NCI-H146 (cell line): ENCODE results near the gene FSTL5.

Experiments used
- DNase-seq: peaks from one replicate; lab custom pipeline; 2025; lab: John Stamatoyannopoulos, UW

The FSTL5 gene

DNA sequence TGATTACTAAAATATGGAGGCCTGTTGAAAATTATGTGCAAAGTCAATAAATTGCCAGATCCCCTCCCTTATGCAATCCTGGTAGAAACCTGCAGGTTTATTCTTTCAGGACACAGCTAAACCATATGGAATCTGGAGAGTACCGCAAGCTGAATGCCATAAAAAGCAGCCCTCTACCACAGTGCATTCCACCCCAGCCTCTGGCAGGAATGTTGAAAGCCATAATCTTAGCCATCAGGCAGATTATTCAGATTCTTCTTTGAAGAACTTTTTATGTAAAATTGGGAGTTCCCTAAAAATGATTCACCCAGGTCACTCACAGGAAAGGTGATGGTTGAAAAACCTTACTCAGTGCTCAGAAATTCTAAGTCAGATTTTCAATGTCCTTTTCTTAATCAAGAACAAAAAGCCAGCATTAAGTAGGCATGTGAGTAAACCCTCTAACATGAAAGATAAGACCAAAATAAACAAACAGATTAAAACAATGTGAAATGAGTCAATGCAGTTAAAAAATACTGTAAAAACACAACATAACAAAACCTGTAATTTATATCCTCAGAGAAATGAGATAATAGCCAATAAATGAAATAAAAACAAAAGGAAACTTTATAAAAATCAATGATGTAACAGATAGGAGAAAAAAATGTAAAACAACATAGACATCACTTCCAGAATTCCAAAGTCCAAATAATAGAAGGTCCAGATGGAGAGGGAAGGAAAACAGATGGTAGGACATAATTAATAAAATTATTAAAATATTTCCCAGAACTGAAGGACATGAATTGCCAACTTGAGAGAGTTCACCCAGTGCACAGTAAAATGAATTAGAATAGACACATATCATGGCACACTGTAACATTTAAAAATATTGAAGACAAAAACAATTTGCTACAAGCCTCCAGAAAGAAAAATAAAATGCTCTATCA is 226.9 kb downstream of the FSTL5 start:
- DNase-seq = no peak

DNA sequence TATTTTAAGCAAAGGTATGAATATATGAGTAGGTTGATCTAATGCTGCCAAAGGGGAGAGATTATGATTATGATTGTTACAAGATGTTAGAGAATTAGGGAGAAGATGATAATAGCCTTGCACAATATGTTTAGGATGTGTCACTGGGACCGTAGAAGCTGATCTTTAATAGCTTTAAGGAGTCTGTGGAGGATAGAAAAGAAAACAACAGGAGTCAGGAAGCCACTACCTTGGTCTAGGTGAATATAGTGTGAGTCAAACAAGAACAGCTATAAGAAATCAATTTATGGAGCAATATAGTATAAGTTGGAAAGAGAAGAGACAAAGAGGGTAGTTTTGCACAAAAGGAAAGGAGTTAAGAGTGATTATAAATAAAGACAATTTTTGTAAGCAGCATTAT is 232.7 kb downstream of the FSTL5 start:
- no peak for DNase-seq

DNA sequence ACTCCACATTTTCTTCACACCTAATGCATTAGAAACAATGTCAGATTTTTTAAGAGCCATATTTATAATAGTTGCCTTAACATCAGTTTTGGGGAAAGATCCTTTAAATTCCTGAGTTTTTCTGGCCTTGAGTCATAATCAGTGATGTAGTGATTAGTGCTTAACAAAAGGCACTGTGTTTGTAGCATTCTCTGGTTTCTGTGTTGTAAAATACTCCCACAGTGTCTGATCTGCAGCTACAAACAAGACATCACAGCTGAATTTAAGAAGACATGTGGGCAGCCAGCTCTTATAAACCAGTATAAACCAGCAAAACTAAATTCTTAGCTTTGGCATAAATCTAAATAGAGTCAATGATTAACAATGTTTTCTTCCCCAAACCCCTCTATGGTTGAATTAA is 233.8 kb downstream of the FSTL5 start:
- DNase-seq = no peak

DNA sequence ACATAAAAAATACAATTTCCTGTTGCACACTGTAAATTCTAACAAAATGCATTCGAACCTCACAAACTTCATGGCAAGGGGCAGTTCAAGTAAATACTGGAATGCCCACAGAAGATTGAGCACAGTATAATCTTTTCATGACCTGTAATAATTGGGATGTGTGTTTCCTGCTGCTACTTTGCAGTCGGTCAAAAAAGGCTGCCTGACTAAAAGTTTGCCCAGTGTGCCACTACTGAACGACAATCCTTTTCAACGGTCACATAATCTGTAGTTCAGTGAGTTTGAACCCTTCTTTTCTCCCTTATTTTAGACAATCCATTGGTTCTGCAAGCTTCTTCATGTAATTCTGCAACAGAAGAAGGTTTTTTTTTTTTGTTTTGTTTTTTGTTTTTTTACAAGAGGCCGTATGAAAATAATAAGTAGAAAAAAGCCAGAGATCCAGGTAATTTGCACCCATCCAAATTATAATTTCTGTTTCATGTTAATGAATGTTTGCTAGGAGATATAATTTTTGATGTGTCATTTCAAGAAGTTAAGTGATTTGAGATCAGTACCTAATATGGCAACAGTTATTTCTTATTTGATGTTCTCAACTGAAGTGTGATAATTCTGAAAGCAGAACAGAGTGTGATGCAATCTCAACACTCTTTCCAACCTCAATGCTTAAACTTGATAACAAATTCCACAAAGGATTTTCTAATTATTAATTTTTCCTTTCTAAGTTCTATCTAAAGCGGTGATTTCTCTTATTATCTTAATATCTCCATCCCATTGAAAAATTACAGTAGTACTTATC is 237.6 kb downstream of the FSTL5 start:
- no peak for DNase-seq

DNA sequence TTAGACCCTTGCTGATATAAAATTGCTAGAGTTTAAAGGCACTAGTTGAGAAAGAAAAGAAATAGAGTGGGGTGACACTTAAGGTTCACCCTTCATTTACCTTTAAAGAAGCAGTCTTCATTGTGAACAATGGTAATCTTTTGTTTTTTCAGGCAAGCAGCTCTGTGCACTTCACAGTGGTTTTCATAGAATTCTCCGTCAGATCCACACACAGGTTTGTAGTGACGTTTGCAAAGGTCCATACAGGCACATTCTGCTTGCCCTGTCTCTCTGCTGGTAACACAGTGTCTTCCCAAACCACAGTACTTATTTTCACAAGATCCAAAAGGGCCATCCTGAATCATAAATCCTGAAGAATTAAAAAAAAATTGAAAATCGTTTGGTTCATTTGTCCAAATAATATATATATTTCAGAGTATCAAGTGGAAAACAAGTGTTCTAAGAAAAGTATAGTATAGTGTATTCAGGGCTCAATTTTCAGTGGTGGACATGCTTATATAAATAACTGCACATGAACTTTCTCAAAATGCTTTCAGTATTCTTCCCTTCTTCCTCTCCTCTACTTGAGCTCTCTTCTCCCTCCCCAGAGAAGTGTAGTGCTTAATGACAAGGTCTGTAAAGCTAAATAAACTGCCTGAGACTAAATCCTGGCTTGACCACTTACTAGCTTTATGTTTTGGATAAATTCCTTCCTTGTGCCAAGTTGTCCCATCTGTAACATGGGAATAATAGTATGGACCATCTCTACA is 243.3 kb downstream of the FSTL5 start:
- no peak for DNase-seq

DNA sequence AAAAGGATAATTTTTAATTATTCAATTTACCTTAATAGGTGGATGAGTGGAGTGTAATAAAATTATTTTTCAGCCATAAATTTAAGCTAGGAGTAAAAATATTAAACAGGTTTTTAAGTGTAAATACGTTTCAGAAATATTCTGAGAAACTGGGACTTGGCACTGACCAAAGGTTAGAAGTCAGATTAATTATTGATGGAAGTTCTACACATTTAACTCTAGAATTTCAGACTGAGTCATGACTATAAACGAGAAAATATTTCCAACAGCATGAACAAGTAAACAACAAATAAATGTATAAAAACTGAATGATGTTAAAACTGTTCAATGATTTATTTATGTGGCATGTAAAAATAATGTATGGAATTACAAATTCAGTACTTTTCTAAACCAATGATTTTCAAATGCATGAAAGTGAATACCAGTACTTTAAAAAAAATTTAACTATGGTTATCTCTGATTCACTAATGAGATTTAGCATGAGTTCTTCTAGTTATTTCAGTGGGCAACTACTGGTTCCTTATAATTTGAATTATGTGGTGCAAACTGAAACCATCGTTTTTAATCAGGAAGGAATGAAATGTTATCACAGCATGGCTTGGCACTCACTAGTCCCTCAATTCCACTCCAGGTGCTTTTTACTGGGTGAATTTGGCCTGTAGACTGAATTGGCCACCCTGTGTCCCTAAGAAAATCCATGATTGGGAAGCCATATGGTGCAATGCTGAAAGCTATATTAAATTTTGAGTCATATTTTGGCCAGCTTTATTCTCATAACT is 244.2 kb downstream of the FSTL5 start:
- no peak for DNase-seq

DNA sequence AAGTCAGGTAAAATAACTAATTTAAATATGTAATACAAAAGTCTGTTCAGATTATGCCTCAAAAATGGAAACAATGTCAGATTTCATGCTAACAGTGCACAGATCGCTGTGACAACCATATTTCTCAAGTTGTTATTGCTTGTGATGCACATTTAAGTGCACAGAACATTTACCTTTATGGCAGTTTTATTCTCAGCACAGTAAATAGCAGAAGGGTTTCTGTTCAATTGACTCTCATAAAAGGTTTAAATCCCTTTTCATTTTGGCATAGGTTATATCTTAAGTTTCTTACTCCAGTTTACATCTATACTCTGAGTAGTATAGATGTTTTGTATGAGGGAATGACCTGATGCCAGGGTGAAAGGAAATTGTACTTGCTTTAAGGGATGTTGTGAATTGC is 247.8 kb downstream of the FSTL5 start:
- no peak for DNase-seq

DNA sequence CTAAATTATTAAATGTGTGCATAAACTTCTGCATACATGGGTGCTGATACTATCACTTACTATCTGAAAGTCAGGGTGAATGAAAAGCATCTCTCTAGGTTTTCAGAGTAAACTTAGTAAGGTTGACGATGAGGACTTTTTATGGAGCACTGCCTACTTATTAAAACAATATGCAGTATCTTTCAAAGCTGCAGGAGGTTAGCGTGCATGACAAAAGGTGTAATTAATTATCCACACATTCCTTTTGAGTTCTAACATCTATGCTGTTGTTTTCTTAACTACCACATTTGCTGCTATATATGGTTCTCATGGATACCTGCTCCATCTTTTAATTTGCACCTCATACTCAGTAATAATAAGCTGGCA is 256.2 kb downstream of the FSTL5 start:
- no peak for DNase-seq

DNA sequence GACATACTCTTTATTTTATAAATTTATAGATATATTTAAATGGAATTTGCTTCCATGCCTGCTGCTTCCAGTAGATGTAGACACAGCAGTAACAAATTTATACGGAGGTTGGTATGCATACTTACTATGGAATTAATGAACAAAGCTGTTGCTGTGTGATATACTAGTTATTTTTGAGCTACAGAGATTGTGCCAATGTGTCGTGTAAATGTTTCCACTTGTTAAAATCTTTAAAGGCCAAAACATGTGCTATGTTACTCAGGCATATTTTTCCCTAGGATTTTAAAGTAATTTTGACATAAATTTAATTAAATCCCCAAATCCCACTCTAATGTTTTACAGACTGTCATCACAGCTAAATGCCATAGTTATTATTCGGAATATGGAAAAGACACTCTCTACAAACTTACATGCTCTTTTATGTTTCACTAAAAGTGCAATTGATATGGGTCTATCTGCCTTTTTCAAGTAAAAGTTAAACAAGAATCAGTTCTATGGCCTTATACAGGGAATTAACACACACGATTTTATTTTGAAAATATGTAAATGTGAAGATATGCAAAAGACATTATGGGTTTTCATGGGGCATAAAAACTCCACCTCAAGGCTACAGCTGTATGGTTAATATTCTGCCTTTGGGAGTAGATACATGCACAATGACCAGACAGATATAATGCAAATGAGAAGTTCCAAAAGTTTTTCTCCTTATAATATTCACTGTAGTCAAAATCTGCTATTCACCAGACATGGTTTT is 256.8 kb downstream of the FSTL5 start:
- no peak for DNase-seq

DNA sequence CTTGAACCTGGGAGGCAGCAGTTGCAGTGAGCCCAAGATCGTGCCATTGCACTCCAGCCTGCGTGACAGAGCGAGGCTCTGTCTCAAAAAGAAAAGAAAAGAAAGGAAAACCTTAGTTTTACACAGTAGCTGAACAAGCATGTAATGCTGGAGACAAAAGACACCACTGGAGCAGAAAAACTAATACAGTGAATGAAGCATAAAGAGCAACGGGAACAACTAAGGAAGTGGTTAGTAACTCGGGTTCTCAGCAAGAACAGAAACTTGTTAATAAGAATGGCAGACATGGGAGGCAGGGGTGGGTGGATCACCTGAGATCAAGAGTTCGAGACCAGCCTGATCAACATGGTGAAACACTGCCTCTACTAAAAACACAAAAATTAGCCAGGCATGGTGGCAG is 263.7 kb downstream of the FSTL5 start:
- DNase-seq = no peak

DNA sequence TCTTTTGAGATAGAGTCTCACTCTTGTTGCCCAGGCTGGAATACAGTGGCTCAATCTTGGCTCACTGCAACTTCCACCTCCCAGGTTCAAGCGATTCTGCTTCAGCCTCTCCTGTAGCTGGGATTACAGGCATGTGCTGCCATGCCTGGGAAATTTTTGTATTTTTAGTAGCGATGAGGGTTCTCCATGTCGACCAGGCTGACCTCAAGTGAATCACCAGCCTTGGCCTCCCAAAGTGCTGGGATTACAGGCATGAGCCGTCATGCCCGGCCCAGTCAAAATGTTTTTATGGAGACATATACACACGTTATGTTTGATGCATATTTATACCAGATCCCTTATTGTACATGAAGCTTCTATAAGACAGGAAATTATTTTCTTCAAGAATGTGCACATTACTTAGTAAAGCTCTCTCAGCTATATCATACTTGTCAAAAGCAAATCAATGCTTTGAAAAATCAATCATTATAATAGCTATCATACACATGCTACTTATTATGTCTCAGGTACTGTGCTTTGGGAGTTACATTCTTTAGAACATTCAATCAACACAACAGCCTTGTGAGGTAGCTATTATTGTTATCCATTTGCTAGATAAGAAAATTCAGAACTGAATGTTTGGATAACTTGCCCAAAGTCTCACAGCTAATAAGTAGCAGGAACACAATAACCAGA is 269.2 kb downstream of the FSTL5 start:
- DNase-seq = no peak

DNA sequence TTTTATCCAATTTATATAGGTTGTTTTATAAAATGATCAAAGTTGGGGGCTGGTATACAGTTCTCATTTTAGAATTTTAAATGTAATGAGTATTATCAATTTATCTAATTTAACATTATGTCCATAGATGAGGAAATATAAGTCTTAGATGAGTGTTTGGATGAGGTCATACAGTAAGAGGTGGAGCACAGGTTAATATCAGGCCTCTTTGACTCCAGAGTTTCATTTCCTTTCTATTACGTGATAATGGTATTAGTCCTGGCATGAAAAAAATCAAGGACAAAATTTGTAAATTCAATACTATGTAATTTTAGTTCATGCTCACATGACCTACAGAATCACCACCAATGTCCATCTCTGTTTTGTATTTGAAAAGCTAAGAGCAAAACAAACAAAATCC is 269.8 kb downstream of the FSTL5 start:
- no peak for DNase-seq

DNA sequence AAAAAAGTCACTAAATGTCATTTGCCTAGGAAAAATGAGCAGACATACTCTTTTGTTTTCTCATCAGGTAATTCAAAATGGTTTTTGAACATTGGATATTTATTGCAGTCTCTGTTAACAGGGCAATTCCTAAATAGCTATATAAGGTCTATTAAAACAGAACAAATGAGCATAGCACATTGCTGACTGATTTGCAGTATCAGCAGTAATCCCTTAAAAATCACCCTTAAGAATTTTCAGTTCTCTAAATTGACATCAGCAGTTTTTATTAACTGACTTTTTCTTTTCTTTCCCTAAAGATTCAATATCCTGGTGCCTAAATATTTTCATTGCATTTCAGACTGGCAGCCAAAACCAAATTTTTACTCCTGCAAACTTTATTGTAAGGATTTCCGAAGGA is 270.2 kb downstream of the FSTL5 start:
- no peak for DNase-seq

DNA sequence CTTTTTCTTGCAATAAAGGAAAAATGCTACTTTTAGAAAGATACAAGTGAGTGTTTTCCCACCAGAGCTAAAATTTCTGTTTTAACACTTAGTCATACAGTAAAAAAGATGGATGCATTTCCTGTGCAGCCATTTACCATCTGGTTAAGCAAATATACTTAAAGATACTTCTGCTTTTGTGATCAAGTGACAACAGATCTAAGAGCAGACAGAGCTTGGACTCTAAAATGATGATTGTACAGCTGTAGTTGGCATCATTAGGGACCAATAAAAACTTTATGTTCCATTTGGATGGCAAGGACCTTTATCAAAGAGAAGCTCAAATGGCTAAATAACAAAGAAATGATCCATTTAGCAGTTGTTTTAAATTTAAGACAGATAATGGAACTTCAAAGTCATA is 270.8 kb downstream of the FSTL5 start:
- no peak for DNase-seq

DNA sequence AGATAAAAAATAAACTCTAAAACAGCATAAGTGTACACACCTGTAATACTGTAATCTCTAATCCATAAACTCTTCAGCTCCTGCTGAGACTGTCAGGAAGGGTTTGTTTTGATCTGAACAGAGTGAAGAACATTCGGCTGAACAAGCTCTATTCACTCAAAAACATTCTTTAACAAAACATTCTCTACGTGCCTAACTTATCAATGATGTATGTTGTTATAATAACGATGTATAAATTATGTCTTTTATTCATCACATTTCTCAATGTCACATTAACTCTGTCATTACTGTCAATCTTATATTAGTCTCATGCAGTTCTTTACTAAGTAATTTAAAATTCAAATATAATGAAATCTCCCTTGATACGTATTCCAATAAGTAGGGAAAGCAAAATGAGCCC is 280.6 kb downstream of the FSTL5 start:
- DNase-seq = no peak

DNA sequence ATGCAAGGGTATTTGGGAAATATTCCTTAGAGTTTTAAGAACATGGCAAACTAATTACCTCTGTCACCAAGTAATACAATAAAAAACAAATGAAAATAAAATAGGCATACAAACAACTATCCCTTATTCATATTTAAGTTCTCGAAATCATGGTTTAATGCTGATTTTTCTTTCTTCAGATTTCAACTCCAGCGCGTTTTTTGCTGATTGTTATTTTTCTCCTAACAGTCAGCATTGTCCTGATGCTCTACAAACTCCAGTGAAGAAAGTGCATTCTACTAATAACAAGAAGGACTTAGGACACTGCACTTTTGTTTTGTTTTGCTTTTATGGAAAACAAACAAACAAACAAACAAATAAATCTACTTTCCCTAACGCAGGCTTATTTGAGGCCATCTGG is 282.4 kb downstream of the FSTL5 start:
- no peak for DNase-seq

DNA sequence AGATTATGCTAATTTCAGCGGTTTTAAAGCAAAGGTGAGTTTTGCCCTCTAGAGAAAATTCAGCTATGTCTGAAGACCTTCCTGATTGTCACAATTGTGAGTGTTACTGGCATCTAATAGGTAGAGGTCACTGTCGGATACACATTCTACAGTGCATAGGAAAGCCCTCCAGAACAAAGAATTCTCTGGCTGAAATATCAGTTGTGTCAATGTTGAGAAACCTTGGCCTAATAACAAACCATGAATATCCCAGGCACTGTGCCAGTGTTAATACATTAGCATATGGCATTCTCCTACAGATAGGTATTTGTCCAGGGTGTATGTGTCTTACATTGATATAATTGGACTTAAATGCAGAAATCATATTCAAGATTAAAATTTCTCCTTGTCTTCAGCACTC is 294.3 kb downstream of the FSTL5 start:
- no peak for DNase-seq

DNA sequence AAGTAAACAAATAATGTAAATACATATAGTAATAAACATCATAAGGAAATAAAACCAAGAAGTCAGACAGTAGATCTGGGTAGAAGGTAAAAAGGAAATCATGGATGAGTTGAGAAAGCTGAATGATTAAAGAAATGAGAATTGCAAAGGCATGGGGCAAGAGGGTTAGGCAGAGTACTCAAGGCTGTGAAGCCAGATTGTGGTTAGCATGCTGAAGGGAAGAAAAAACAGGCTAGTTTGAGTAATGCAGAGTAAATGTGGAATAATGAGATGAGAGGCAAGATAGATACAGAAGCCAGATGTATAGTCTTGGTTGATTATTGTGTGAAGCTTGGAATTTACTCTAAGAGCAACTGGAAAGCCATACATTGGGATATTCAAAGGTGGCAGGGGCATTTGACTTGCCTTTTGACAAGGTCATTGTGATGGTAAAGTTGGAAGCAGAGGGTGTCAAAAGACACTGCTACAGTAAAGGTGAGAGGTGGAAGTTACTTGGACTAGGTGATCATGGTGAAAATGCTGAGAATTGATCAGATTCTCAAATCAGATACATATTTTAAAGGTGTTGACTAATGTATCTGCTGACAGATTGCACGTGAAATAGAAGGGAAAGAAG is 307.0 kb downstream of the FSTL5 start:
- DNase-seq = no peak

DNA sequence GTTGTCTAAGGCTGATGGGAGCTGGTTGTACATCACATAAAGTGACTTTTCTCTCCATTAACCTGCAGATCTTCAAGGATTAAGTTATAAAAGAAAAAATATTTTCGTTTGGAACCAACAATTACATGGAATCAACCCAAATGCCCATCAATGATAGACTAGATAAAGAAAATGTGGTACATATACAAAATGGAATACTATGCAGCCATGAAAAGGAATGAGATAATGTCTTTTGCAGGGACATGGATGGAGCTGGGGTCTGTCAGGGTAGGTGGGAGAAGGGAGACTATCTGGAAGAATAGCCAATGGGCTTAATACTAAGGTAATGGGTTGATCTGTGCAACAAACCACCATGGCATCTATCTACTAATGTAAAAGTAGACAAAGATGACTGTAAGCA is 313.2 kb downstream of the FSTL5 start:
- no peak for DNase-seq

DNA sequence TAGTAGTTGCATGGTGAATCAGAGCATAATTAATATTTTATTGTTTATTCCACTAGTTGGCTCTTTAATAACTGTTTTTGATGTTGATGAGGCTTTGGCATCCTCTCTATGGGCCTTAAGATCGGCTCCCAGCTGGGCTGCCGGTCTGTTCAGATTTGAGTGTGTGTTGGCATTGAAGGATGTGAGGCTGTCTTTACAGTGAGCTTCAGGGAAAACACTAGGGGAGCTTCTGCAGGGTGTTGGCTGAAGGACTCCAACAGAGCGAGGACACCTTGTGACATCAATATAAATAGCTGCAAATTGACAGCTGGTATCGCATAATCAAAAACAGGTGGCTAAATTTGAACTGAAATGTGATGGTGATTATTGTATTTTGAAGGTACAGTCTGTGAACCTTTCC is 322.0 kb downstream of the FSTL5 start:
- DNase-seq = peak; percentile 8
